GM12878 (cell line): Measurements from ENCODE around the gene PPP1R1B. TPM values are rescaled to one million over a fixed set of nuclear protein-coding genes. Genes with fewer than 3 reads are reported as not detected.

Experiments
- ATAC-seq: fragments of 200-7000 bp; cut with Tn5 transposase; 3 replicates; pipeline ENCODE4 v1.9.1; 2020; ENCODE audit warnings: mild to moderate bottlenecking, moderate library complexity
- BruUV-seq: library from RNA; stranded (reverse); fragments of 400-500 nt; replicated peaks from 2 replicates; lab custom pipeline; 2021; lab: Mats Ljungman, UMichigan
- CTCF ChIA-PET: fragments of 300-600 bp; sonication (Branson Sonifier 250); formaldehyde crosslinking; extraction: SDS; loops from one replicate; lab custom pipeline; 2021; ENCODE audit warnings: inconsistent platforms; lab: Yijun Ruan, JAX
- POLR2A ChIA-PET: fragments of 350-600 bp; formaldehyde crosslinking; extraction: SDS; loops from one replicate; lab custom pipeline; 2021; ENCODE audit warnings: inconsistent platforms; lab: Charles Lee
- RAD21 ChIA-PET: fragments of 300-600 bp; sonication (Branson Sonifier 250); formaldehyde crosslinking; loops from one replicate; lab custom pipeline; 2023; ENCODE audit warnings: antibody characterized with exemption; ENCODE audit not compliant: unreplicated experiment; lab: Charles Lee
- SMC1A ChIA-PET: fragments of 300-600 bp; sonication (Branson Sonifier 250); formaldehyde crosslinking; loops from one replicate; lab custom pipeline; 2023; ENCODE audit not compliant: unreplicated experiment, uncharacterized antibody; lab: Charles Lee
- DNase-seq: peaks from one replicate; pipeline ENCODE4 v3.0.0-alpha.2; 2011; ENCODE audit warnings: low read depth, low spot score
- FAIRE-seq: peaks from 3 replicates; lab custom pipeline; 2011; peaks lifted over from hg19 to GRCh38; lab: Jason Lieb, UNC
- H2AFZ ChIP-seq: 2 replicates; pipeline ENCODE4 v1.6.0; 2011; ENCODE audit warnings: low read depth, low read length, control low read depth; ENCODE audit not compliant: control insufficient read depth
- H3K27ac ChIP-seq: 2 replicates; pipeline ENCODE4 v1.5.1; 2011; ENCODE audit warnings: control low read depth; ENCODE audit not compliant: control insufficient read depth, insufficient read depth
- H3K27me3 ChIP-seq, 2 experiments: replicated peaks in 1 of 2; 2 replicates each; pipeline versions ENCODE4 v1.6.0 to v1.6.1; 2011; ENCODE audit warnings: low read length in 1 of 2; ENCODE audit not compliant: control insufficient read depth in 2 of 2, insufficient read depth in 2 of 2
- H3K36me3 ChIP-seq, 2 experiments: 2 replicates each; pipeline ENCODE4 v1.5.1; 2011; ENCODE audit warnings: low read length in 1 of 2; ENCODE audit not compliant: control insufficient read depth in 2 of 2, insufficient read depth in 2 of 2
- H3K4me1 ChIP-seq: 2 replicates; pipeline ENCODE4 v1.6.1; 2011; ENCODE audit warnings: mild to moderate bottlenecking, low read length, moderate library complexity, mixed read lengths; ENCODE audit not compliant: control insufficient read depth, insufficient read depth
- H3K4me2 ChIP-seq: 2 replicates; pipeline ENCODE4 v1.6.0; 2011; ENCODE audit warnings: control low read depth; ENCODE audit not compliant: control insufficient read depth, insufficient read depth
- H3K4me3 ChIP-seq: fragments of 200-600 bp; sonication (generic); 2 replicates; pipeline ENCODE4 v1.5.1; 2016
- H3K79me2 ChIP-seq: 2 replicates; pipeline ENCODE4 v1.6.0; 2011; ENCODE audit warnings: low read length; ENCODE audit not compliant: control insufficient read depth, insufficient read depth
- H3K9ac ChIP-seq: 2 replicates; pipeline ENCODE4 v1.8.0; 2011; ENCODE audit warnings: low read length, control low read depth, mixed read lengths; ENCODE audit not compliant: control insufficient read depth, insufficient read depth
- H3K9me3 ChIP-seq: replicated peaks from 3 replicates; pipeline ENCODE4 v1.5.1; 2011; ENCODE audit warnings: mild to moderate bottlenecking, low read length; ENCODE audit not compliant: control insufficient read depth, insufficient read depth
- H4K20me1 ChIP-seq: 2 replicates; pipeline ENCODE4 v1.6.0; 2011; ENCODE audit not compliant: control insufficient read depth, insufficient read depth
- DPF2 ChIP-seq: fragments of 450-650 bp; IDR thresholded peaks from 2 replicates; pipeline ENCODE4 v1.6.1; 2017; ENCODE audit warnings: mild to moderate bottlenecking
- IRF4 ChIP-seq: IDR thresholded peaks from 2 replicates; pipeline ENCODE4 v1.6.1; 2011; ENCODE audit warnings: low read depth, low read length
- SMC3 ChIP-seq: IDR thresholded peaks from 2 replicates; pipeline ENCODE4 v1.6.1; 2011; ENCODE audit warnings: low read length, improper control_type of control experiment, borderline replicate concordance
- SUPT20H ChIP-seq: IDR thresholded peaks from 2 replicates; pipeline ENCODE4 v1.6.1; 2011; ENCODE audit warnings: low read depth, mild to moderate bottlenecking, low read length, moderate library complexity, borderline replicate concordance; ENCODE audit not compliant: control insufficient read depth
- ZNF217 ChIP-seq: fragments of 450-650 bp; IDR thresholded peaks from 2 replicates; pipeline ENCODE4 v1.6.1; 2017; ENCODE audit warnings: antibody characterized with exemption, mild to moderate bottlenecking
- WGBS: methylation state at CpG from one replicate; pipeline ENCODE4 v1.1.6; 2016; ENCODE audit warnings: low lambda C conversion rate; ENCODE audit not compliant: insufficient replicate concordance, insufficient coverage; ENCODE audit errors: missing lambda C conversion rate; 5-methylcytosine and 5-hydroxymethylcytosine counted together
- in situ Hi-C: fragments of 300-500 bp; cut with MboI; formaldehyde crosslinking; loops from 9 replicates; pipeline ENCODE4 v1.14.3; 2018; ENCODE audit warnings: mixed read lengths
- intact Hi-C: fragments of 100-400 bp; cut with micrococcal nuclease; formaldehyde crosslinking; loops from one replicate; pipeline ENCODE4 v1.14.2; 2022; ENCODE audit not compliant: unreplicated experiment
- polyA plus RNA-seq, 11 experiments: library from polyadenylated mRNA; depleted of rRNA in 4 of 11; unstranded in 6 of 11; stranded (reverse) in 5 of 11; fragments of >200 nt; fragmentation: Nextera tagmentation in 4 of 11; fragmentation: Illumina TruSeq in 1 of 11; extraction: Ambion mirVana in 4 of 11; extraction: Trizol in 1 of 11; gene quantifications; 1 replicate in 1 of 11; 2 replicates in 10 of 11; pipeline versions ENCODE4 v1.2.1 to v1.2.3, GENCODE V29; 2011 to 2016; ENCODE audit warnings: inconsistent platforms in 2 of 11, missing spikeins in 2 of 11, low read depth in 1 of 11
- total RNA-seq, 4 experiments: library from RNA; depleted of rRNA in 3 of 4; stranded (reverse); fragments of >200 nt in 3 of 4; fragmentation: Illumina TruSeq in 1 of 4; extraction: Trizol in 1 of 4; gene quantifications; 2 replicates each; pipeline versions ENCODE4 v1.2.1 to v1.2.3, GENCODE V29; 2013 to 2021
- TF ChIP-seq, protein P1 (sequence below): IDR thresholded peaks from 2 replicates; pipeline ENCODE4 v1.6.1; 2012; ENCODE audit warnings: improper control_type of control experiment, low read depth, low read length; ENCODE audit not compliant: insufficient replicate concordance
- TF ChIP-seq, protein P2 (sequence below): fragments of 150-350 bp; IDR thresholded peaks from 2 replicates; pipeline ENCODE4 v1.6.1; 2016; ENCODE audit warnings: low read depth, low read length
- TF ChIP-seq, protein P3 (sequence below), 3 experiments: IDR thresholded peaks in 2 of 3; conservative IDR thresholded peaks in 1 of 3; 2 replicates each; pipeline ENCODE4 v1.5.1; 2011; ENCODE audit warnings: low read depth in 3 of 3, low read length in 3 of 3, mild to moderate bottlenecking in 3 of 3, control low read depth in 2 of 3, moderate library complexity in 2 of 3, inconsistent platforms in 1 of 3, mixed read lengths in 1 of 3; ENCODE audit not compliant: control insufficient read depth in 2 of 3, insufficient read depth in 1 of 3; ENCODE audit errors: extremely low read depth in 1 of 3

PPP1R1B gene
- total and polyA plus RNA-seq, 10 of the 15 experiments (the other 5 are each of a cell fraction or from before 2014, with no cell fraction given): 0.08 TPM; not detected in 9

DNA sequence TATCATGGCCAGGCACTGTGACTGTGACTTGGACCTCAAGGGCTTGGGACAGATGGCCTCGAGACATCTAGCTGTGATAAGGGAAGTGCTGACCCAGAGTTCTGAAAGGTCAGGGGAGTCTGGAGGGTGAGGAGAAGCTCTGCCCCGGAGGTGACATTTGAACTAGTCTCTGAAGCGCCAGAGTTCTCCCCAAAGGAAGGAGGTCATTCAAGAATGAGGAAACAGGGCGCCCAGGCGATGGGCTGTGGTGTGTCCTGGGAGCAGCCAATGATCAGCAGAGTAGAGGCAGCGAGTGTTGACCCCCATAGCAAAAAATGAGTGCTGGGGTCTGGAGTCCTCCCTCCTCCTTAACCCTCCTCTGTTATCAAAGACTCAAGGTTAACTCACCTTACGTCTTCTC is 15.1 kb downstream of the PPP1R1B start (continued):
- TF ChIP-seq, protein P1, sequence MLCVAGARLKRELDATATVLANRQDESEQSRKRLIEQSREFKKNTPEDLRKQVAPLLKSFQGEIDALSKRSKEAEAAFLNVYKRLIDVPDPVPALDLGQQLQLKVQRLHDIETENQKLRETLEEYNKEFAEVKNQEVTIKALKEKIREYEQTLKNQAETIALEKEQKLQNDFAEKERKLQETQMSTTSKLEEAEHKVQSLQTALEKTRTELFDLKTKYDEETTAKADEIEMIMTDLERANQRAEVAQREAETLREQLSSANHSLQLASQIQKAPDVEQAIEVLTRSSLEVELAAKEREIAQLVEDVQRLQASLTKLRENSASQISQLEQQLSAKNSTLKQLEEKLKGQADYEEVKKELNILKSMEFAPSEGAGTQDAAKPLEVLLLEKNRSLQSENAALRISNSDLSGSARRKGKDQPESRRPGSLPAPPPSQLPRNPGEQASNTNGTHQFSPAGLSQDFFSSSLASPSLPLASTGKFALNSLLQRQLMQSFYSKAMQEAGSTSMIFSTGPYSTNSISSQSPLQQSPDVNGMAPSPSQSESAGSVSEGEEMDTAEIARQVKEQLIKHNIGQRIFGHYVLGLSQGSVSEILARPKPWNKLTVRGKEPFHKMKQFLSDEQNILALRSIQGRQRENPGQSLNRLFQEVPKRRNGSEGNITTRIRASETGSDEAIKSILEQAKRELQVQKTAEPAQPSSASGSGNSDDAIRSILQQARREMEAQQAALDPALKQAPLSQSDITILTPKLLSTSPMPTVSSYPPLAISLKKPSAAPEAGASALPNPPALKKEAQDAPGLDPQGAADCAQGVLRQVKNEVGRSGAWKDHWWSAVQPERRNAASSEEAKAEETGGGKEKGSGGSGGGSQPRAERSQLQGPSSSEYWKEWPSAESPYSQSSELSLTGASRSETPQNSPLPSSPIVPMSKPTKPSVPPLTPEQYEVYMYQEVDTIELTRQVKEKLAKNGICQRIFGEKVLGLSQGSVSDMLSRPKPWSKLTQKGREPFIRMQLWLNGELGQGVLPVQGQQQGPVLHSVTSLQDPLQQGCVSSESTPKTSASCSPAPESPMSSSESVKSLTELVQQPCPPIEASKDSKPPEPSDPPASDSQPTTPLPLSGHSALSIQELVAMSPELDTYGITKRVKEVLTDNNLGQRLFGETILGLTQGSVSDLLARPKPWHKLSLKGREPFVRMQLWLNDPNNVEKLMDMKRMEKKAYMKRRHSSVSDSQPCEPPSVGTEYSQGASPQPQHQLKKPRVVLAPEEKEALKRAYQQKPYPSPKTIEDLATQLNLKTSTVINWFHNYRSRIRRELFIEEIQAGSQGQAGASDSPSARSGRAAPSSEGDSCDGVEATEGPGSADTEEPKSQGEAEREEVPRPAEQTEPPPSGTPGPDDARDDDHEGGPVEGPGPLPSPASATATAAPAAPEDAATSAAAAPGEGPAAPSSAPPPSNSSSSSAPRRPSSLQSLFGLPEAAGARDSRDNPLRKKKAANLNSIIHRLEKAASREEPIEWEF: no peak
- TF ChIP-seq IRF4 (no peak), DPF2 (no peak)

DNA sequence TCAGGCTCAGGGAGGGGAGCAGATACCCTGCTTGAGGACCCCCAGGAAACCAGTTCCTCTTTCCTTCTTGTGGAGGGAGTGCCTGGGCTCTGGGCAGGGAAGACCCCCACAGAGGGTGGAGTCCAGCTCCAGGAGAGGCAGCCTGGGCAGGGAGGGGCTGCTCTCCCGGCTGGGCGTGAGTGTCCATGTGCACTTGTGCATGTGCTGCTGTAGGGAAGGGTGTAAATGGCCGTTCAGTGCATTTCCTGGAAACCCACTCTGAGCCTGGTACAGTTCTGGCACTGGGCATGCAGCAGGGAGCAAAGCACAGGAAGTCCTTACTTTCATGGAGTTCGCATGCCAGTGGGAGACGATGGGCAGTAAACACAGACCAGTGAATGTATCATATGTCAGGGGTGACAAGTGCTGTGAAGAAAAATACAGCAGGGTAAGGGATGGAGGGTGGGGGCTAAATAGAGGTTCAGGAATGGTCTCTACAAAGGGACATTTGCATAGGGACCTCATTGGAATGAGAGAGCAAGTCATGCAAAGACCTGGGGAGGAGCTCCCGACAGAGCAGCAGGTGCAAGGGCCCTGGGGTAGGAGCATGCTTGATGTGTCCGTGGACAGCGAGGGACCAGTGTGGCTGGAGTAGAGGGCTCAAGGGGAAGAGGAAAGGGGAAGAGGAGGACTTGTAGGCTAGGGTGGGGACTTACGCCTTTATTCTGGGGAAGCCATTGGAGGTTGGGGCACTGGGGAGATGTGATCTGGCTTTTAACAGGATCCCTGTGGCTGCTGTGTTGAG is 15.7 kb downstream of the PPP1R1B start:
- Histone ChIP-seq H3K79me2 (peaks cover 34% of the 10 kb centered on the region), H3K27ac (no peak overlapping the region), H3K9me3 (no peaks in the 10 kb centered on the region), H3K4me1 (peaks cover 14% of the 10 kb centered on the region), H3K9ac (no peak overlapping the region), H3K4me3 (no peak overlapping the region), H3K36me3 (no peaks in the 10 kb centered on the region; a peak in 2 of 4 replicates), H3K4me2 (no peak overlapping the region), H3K27me3 (no peaks in the 10 kb centered on the region), H2AFZ (no peak overlapping the region), H4K20me1 (peaks cover 3% of the 10 kb centered on the region; the same call in 1 of the 2 replicates)
- in situ Hi-C loops: no loop called here
- intact Hi-C loops: no loop called here
- FAIRE-seq (no peak), ATAC-seq (no peak), DNase-seq (no peak)
- 92% methylated on average over 9 of the region's 9 CpGs for WGBS
- RAD21 ChIA-PET: no interaction called here
- POLR2A ChIA-PET: no interaction called here
- CTCF ChIA-PET: interaction anchor here (0.6 to 15.5 kb wide), 3 partner anchors 12 to 26 kb away, joined by 3 to 225 read pairs (median 14); partner anchors contain the start of gene PNMT
- BruUV-seq: no TSS peak
- SMC1A ChIA-PET: interaction anchor here (1.1 kb wide), 1 partner anchor 19 kb away, joined by 3 read pairs; no protein-coding TSS in a partner anchor
- TF ChIP-seq, protein P2, sequence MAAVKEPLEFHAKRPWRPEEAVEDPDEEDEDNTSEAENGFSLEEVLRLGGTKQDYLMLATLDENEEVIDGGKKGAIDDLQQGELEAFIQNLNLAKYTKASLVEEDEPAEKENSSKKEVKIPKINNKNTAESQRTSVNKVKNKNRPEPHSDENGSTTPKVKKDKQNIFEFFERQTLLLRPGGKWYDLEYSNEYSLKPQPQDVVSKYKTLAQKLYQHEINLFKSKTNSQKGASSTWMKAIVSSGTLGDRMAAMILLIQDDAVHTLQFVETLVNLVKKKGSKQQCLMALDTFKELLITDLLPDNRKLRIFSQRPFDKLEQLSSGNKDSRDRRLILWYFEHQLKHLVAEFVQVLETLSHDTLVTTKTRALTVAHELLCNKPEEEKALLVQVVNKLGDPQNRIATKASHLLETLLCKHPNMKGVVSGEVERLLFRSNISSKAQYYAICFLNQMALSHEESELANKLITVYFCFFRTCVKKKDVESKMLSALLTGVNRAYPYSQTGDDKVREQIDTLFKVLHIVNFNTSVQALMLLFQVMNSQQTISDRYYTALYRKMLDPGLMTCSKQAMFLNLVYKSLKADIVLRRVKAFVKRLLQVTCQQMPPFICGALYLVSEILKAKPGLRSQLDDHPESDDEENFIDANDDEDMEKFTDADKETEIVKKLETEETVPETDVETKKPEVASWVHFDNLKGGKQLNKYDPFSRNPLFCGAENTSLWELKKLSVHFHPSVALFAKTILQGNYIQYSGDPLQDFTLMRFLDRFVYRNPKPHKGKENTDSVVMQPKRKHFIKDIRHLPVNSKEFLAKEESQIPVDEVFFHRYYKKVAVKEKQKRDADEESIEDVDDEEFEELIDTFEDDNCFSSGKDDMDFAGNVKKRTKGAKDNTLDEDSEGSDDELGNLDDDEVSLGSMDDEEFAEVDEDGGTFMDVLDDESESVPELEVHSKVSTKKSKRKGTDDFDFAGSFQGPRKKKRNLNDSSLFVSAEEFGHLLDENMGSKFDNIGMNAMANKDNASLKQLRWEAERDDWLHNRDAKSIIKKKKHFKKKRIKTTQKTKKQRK: no peak
- TF ChIP-seq SUPT20H (no peak), ZNF217 (no peak), SMC3 (no peak)
- TF ChIP-seq, protein P3, sequence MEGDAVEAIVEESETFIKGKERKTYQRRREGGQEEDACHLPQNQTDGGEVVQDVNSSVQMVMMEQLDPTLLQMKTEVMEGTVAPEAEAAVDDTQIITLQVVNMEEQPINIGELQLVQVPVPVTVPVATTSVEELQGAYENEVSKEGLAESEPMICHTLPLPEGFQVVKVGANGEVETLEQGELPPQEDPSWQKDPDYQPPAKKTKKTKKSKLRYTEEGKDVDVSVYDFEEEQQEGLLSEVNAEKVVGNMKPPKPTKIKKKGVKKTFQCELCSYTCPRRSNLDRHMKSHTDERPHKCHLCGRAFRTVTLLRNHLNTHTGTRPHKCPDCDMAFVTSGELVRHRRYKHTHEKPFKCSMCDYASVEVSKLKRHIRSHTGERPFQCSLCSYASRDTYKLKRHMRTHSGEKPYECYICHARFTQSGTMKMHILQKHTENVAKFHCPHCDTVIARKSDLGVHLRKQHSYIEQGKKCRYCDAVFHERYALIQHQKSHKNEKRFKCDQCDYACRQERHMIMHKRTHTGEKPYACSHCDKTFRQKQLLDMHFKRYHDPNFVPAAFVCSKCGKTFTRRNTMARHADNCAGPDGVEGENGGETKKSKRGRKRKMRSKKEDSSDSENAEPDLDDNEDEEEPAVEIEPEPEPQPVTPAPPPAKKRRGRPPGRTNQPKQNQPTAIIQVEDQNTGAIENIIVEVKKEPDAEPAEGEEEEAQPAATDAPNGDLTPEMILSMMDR (IDR thresholded peaks at IDR 0.05 in 2 of 3, conservative IDR thresholded peaks at IDR 0.05 in 1 of 3; ENCODE audit: control insufficient read depth in 2 of 3, extremely low read depth in 1 of 3, insufficient read depth in 1 of 3, low read depth in 3 of 3, low read length in 3 of 3): no peak
